Activated naive CD4-positive, alpha-beta T cell treated with anti-CD3 and anti-CD28 coated beads for 36 hours (primary cell): ENCODE data around the gene LMX1B. TPM values are rescaled to one million over a fixed set of nuclear protein-coding genes. Genes with fewer than 3 reads are reported as not detected.

Experiments used
- CTCF ChIA-PET: fragments of 350-600 bp; sonication (Branson Sonifier 250); formaldehyde crosslinking; loops from one replicate; lab custom pipeline; 2021; ENCODE audit warnings: antibody characterized with exemption; lab: Charles Lee
- DNase-seq: peaks from one replicate; pipeline ENCODE4 v3.0.0-alpha.2; 2020
- H3K27ac Mint-ChIP-seq: one replicate; pipeline ENCODE4 v1.8.0; 2021; ENCODE audit warnings: mild to moderate bottlenecking, mixed read lengths
- H3K27me3 Mint-ChIP-seq: one replicate; pipeline ENCODE4 v1.8.0; 2021; ENCODE audit warnings: low read depth, mixed read lengths
- H3K36me3 Mint-ChIP-seq: one replicate; pipeline ENCODE4 v1.8.0; 2021; ENCODE audit warnings: low read depth, mixed read lengths
- H3K4me1 Mint-ChIP-seq: one replicate; pipeline ENCODE4 v1.8.0; 2021; ENCODE audit warnings: low read depth, mixed read lengths
- H3K4me3 Mint-ChIP-seq: one replicate; pipeline ENCODE4 v1.8.0; 2021; ENCODE audit warnings: mild to moderate bottlenecking, moderate library complexity, mixed read lengths
- H3K9me3 Mint-ChIP-seq: one replicate; pipeline ENCODE4 v1.8.0; 2021; ENCODE audit warnings: mixed read lengths
- intact Hi-C: fragments of 100-400 bp; cut with micrococcal nuclease; formaldehyde crosslinking; loops from one replicate; pipeline ENCODE4 v1.15.1; 2023
- total RNA-seq, 2 experiments: library from RNA; stranded (reverse); gene quantifications; one replicate each; pipeline ENCODE4 v1.2.3, GENCODE V29; 2021

Gene LMX1B
- total RNA-seq, 2 experiments from 2014 or later = not detected

GRCh38 chr9:126630458-126631237, 16.9 kb downstream of the LMX1B start:
- no peak overlapping the region for H3K4me3 Mint-ChIP-seq
- no peaks in the 10 kb centered on the region for H3K36me3 Mint-ChIP-seq
- no peaks in the 10 kb centered on the region for H3K9me3 Mint-ChIP-seq
- no peak for DNase-seq
- CTCF ChIA-PET = interaction anchor here (1.4 kb wide), 1 partner anchor 19 kb away, joined by 3 read pairs; no protein-coding TSS in a partner anchor
- no peak overlapping the region for H3K27ac Mint-ChIP-seq
- peaks cover 6% of the 10 kb centered on the region for H3K4me1 Mint-ChIP-seq
- intact Hi-C loops = no loop called here
- peaks cover 51% of the 10 kb centered on the region for H3K27me3 Mint-ChIP-seq

DNA sequence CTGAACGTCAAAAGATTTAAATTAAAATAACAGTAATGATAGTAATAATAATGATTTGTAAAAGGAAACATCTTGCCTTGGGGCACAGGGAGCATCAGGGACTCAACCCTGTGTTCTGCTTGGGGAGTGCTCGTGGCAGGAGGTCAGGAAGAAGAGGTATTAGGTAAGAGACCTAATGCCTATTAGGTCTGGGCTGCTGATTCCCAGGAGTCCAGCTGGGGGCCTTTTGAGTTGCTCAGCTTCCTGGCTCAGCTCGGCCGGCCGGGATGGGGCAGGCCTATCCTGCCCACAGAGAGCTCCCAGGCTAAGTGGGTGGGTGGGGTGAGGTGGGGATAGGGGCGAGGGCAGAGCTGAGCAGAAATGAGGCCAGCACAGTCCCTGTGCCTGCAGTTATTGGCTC, 17.5 kb downstream of the LMX1B start:
- Mint-ChIP-seq H3K36me3 (no peaks in the 10 kb centered on the region), H3K27me3 (peaks cover 50% of the 10 kb centered on the region), H3K27ac (no peak overlapping the region), H3K9me3 (no peaks in the 10 kb centered on the region), H3K4me1 (peaks cover 3% of the 10 kb centered on the region), H3K4me3 (no peak overlapping the region)
- intact Hi-C loops = no loop called here
- CTCF ChIA-PET = interaction anchor here (1.3 kb wide), 1 partner anchor 75 kb away, joined by 4 read pairs; no protein-coding TSS in a partner anchor
- no peak for DNase-seq

DNA sequence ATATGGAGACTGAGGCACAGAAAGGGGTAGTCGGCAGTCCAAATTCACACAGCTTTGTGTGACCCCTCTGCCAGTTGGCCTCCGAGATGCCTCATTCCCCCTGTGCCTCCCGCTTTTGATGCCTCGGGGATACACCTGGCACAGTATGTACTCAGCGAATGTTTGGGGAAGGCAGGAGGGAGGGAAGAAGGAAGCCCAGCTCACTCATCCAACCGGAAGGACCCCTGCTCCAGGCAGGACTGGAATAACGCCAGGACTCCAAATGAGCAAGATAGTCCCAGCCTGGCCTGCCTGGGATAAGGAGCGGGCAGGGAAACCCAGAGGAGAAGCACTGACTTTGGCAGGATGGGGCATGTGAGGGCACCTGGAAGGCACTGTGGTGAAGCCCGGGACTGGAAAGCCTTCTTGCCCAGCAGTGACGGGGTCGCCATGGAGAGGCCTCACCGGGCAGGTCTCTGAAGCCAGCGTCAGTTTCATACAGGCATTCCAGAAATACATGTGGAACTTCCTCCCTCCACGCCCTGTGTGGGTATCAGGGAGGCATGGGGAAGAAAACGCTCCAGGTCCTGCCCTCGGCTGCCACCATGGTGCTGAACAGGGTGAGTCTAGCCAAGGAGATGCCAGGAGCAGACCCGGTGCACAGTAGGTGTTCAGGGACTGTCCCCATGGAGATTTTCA, 20.3 kb downstream of the LMX1B start:
- Mint-ChIP-seq H3K27ac (no peak overlapping the region), H3K4me1 (no peaks in the 10 kb centered on the region), H3K4me3 (no peak overlapping the region), H3K36me3 (no peaks in the 10 kb centered on the region), H3K9me3 (no peaks in the 10 kb centered on the region), H3K27me3 (peaks cover 46% of the 10 kb centered on the region)
- intact Hi-C loops = no loop called here
- CTCF ChIA-PET = no interaction called here
- no peak for DNase-seq

DNA sequence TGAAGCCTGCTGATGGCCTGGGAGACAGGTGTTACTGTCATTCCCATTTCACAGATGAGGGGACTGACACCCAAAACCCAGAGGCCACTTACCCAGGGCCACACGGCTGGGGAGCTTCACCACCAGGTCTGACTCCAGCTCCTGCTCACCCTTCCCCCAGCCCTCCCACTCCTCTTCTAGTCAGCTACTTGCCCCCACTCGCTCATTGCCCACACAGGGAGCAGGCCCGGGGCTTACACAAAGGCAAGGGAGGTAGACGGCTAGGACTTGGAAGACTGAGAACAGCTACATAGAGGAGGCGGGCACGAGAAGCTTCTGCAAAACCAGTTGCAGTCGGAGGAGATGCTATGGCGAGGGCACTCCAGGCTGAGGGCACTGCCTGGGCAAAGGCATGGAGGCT, 21.3 kb downstream of the LMX1B start:
- CTCF ChIA-PET = interaction anchor here (1.0 kb wide), 1 partner anchor 56 kb away, joined by 3 read pairs; no protein-coding TSS in a partner anchor
- no peak overlapping the region for H3K4me3 Mint-ChIP-seq
- H3K4me1 Mint-ChIP-seq = no peaks in the 10 kb centered on the region
- no peaks in the 10 kb centered on the region for H3K9me3 Mint-ChIP-seq
- intact Hi-C loops = no loop called here
- no peak for DNase-seq
- H3K27me3 Mint-ChIP-seq = peaks cover 48% of the 10 kb centered on the region
- H3K36me3 Mint-ChIP-seq = no peaks in the 10 kb centered on the region
- no peak overlapping the region for H3K27ac Mint-ChIP-seq

DNA sequence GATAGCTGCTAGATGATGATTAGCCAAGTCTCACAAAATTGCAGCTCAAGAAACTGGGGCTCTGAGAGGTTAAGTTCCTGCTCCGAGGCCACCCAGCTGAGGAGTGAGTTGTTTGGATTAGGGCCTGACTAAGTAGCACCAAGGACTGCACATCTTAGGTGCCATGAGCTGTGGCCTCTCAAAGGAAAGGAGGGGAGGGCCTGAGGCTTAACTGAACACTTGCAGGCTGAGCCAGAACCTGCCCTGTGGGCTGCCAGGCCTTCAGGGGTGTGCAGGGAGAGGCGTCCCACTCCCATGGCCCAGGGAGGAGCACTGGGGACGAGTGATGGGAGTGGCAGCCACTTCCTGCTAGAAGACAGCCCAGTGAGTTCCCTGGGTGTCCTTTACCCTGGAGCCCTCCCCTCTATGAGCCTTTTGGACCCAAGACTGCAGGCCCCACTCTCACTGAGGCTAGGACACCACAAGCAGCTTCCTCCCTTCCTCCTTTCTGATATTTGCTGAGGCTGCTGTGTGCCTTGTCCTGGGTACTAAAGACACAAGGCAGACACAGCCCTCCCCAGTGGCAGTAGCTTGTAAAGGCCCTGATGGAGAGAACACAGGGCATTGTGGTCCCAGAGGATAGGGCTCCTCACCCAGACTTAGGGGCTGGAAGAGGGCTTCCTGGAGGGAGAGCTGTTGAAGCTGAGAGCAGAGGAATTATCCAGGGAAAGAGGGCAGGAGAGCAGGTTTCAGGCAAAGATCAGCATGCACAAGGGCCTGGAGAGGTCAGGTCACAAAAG, 22.1 kb downstream of the LMX1B start:
- Mint-ChIP-seq H3K9me3 (no peaks in the 10 kb centered on the region), H3K36me3 (no peaks in the 10 kb centered on the region), H3K27me3 (peaks cover 44% of the 10 kb centered on the region), H3K4me3 (no peak overlapping the region), H3K27ac (no peak overlapping the region), H3K4me1 (no peaks in the 10 kb centered on the region)
- CTCF ChIA-PET = interaction anchor here (0.6 to 1.2 kb wide), 3 partner anchors 54 to 78 kb away, joined by 3 read pairs; no protein-coding TSS in a partner anchor
- intact Hi-C loops = no loop called here
- no peak for DNase-seq

DNA sequence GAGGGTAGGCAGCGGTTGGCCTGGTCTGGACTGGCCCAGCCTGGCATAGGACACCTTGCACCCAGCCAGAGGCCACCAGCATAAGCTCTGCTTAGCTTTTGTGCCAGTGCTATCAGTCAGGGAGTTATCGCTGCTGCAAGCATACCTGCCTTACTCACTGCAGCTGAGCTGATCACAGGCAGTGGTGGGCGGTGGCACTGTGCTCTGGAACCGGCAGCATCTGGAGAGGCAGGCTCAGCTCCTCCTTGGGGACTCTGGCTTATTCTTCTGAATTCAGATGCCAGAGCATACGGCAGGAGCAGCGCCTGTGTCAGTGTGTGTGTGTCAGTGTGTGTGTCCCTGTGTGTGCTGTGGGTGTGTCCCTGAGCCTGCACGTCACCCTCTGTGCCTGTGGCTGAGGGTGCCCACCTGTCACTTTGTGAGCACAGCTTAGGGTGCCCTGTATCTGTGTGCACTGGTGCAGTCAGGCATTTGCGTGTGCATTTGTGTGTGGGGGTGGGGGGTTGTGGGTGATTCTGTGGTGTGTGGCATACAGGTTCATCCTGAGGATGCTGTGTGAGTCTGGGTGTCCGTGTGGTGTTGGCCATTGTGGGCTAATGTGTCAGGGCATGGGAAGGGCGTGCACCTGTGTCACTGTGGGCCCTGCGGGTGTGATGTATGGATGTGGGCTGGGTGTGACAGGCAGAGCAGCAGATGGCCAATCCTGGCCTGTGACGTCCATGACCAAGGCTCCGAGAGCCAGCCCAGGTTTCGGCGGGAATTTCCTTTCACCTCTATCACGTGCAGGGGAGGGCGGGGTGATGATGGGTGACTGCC, 23.5 kb downstream of the LMX1B start:
- DNase-seq = no peak
- Mint-ChIP-seq H3K9me3 (no peaks in the 10 kb centered on the region), H3K27me3 (peaks cover 47% of the 10 kb centered on the region), H3K36me3 (no peaks in the 10 kb centered on the region), H3K27ac (no peak overlapping the region), H3K4me1 (no peaks in the 10 kb centered on the region), H3K4me3 (no peak overlapping the region)
- intact Hi-C loops = no loop called here
- CTCF ChIA-PET = interaction anchor here (0.6 kb wide), 1 partner anchor 170 kb away, joined by 3 read pairs; no protein-coding TSS in a partner anchor

DNA sequence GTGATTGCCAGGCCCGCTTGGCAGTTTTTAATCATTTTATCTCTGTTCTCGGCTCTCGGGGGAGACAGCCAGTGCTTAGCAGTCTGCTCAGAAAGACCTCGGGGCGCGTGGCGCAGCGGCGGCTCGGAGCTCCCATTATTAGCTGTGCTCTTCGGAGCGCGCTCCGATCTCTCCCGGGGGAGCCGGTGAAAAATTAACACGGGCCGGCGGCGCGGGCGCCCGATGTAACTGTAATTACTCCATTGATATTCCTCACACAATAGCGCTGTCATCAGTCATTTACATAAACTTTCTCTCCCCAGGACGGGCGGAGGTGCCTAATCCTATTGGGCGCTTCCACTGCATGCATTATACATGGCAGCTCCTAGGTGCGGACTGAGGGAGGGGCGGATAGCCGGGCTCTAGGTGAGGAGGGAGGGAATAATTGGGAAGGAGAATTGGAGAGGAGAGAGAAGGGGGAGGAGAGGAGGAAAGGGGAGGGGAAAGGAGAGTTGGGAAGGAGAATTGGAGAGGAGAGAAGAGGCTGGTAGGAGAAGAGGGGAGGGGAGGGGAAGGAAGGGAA, 24.9 kb downstream of the LMX1B start:
- H3K4me1 Mint-ChIP-seq = no peaks in the 10 kb centered on the region
- intact Hi-C loops = no loop called here
- no peak overlapping the region for H3K27ac Mint-ChIP-seq
- CTCF ChIA-PET = no interaction called here
- no peak overlapping the region for H3K4me3 Mint-ChIP-seq
- H3K27me3 Mint-ChIP-seq = peaks cover 48% of the 10 kb centered on the region
- no peak for DNase-seq
- no peaks in the 10 kb centered on the region for H3K36me3 Mint-ChIP-seq
- no peaks in the 10 kb centered on the region for H3K9me3 Mint-ChIP-seq

DNA sequence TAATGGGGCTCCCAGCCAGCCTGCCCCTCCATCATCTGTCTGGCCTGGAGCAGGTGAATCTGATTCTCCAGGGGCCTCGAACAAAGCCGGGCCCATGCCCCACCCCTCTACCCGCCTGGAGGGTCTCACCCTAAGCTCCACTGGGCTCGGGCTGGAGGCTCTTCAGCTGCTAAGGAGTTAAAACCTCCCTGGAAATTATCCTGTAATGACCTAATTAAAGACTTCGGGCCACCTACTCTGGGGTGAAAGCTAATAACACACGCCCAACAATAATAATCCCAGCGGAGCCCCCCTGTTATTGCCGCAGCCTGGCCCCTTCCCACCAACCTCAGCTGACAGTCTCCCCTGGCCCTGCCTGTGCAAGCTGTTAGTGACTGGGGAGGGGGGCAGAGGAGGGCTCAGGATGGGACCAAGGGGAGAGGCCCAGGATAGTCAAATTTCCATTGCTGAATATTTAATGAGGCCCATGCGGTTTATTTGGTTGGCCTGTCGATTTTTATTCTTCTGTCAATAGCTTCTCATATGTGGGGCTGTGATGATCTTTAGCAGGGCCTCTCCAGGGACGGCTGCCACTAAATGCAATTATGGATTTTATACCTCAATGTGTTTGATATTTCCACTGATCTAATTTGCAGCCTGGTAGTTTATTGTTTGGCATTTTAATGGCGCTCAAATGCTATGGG, 25.7 kb downstream of the LMX1B start:
- CTCF ChIA-PET = no interaction called here
- Mint-ChIP-seq H3K27me3 (peaks cover 49% of the 10 kb centered on the region), H3K27ac (no peak overlapping the region), H3K4me1 (no peaks in the 10 kb centered on the region), H3K9me3 (no peaks in the 10 kb centered on the region), H3K4me3 (no peak overlapping the region), H3K36me3 (no peaks in the 10 kb centered on the region)
- intact Hi-C loops = no loop called here
- no peak for DNase-seq

- Mint-ChIP-seq H3K36me3 (no peaks in the 10 kb centered on the region), H3K4me1 (no peaks in the 10 kb centered on the region), H3K4me3 (no peak overlapping the region), H3K9me3 (no peaks in the 10 kb centered on the region), H3K27ac (no peak overlapping the region), H3K27me3 (peaks cover 58% of the 10 kb centered on the region)
- intact Hi-C loops = no loop called here
- CTCF ChIA-PET = interaction anchor here (0.7 kb wide), 1 partner anchor 897 kb away, joined by 3 read pairs; no protein-coding TSS in a partner anchor
- no peak for DNase-seq
These were observed 27.6 kb downstream of the LMX1B start for GRCh38 chr9:126641118-126641851.

DNA sequence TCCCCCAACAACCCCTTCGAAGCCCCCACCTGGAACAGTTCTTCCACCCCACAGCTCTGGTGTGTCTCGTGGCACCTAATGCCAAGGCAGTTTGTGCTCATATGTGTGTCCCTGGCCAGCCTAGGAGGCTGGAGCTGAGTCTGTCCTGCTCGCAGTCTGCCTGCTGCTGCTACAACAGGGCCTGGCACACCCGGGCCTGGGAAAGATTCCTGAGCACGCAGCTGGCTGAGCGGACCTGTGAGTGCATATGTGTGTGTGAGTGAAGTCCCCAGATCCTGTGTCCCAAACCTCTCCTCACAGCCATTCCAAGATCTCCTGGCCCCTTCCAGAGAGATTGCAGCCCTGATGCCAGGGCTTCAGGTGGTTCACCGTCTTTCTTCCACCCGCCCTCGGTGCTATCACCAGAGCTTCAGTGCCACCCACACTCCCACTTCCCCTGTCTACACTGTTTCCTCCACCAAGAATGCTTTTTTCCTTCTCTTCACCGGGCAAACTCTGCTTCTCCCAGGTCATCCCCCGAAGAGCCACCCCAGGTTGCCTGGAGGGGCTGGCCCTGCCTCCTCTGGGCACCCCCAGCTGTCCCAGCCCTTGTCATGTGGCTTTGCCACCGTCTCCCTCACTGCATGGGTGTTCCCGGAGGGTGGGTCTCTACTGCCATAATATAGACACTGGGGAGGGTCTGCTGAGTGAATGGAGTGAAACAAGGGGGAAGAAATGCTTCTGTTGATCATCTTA, 28.4 kb downstream of the LMX1B start:
- Mint-ChIP-seq H3K27ac (no peak overlapping the region), H3K4me1 (no peaks in the 10 kb centered on the region), H3K4me3 (no peak overlapping the region), H3K27me3 (peaks cover 51% of the 10 kb centered on the region), H3K36me3 (no peaks in the 10 kb centered on the region), H3K9me3 (no peaks in the 10 kb centered on the region)
- CTCF ChIA-PET = interaction anchor here (0.7 kb wide), 1 partner anchor 896 kb away, joined by 3 read pairs; no protein-coding TSS in a partner anchor
- no peak for DNase-seq
- intact Hi-C loops = no loop called here
